Measurements from ENCODE around the gene OR51V1. TPM values are rescaled to one million over a fixed set of nuclear protein-coding genes. Genes with fewer than 3 reads are reported as not detected.

The OR51V1 gene
- total and polyA plus RNA-seq, 2 of the 4 experiments (the other 2 are of a cell fraction): not detected

- intact Hi-C loops (cut with micrococcal nuclease) (no loop called here), in situ Hi-C loops (cut with MboI; ENCODE audit: low sequenced_read_pairs) (no loop called here)
These were observed 48.7 kb downstream of the OR51V1 start for GRCh38 chr11:5151713-5152153.

More at GRCh38 chr11:5151713-5152153, 48.7 kb downstream of the OR51V1 start:
- dilution Hi-C loops (cut with HindIII; ENCODE audit: low sequenced_read_pairs, unreplicated experiment): no loop called here
- no peaks in the 10 kb centered on the region for H3K9me3 ChIP-seq (ENCODE audit: control insufficient read depth, insufficient read depth, low read length)
- no peak overlapping the region for H3K23ac ChIP-seq (ENCODE audit: low read depth, low read length)
- H3K79me1 ChIP-seq (ENCODE audit: low read depth in 1 of 2, low read length in 2 of 2): no peaks in the 10 kb centered on the region
- no peak overlapping the region for H3K56ac ChIP-seq (ENCODE audit: extremely low read depth, insufficient read depth, low read length)
- H3K27me3 ChIP-seq (ENCODE audit: control insufficient read depth, insufficient read depth, low read length): no peaks in the 10 kb centered on the region; the same call in 1 of the 2 replicates
- no peak overlapping the region for H4K5ac ChIP-seq (ENCODE audit: low read depth, low read length)
- no peak overlapping the region for H2BK5ac ChIP-seq (ENCODE audit: low read depth, low read length, poor library complexity, severe bottlenecking)
- H3K9ac ChIP-seq (ENCODE audit: low read depth, low read length): no peak overlapping the region
- ChIA-PET CTCF (no interaction called here), POLR2A (ENCODE audit: unreplicated experiment) (no interaction called here)
- no peak overlapping the region for H3K4me3 ChIP-seq (ENCODE audit: insufficient read depth, low read depth, low read length)
- H3K14ac ChIP-seq (replicated peaks; ENCODE audit: low read depth, low read length): no peak overlapping the region
- ATAC-seq (ENCODE audit: low read depth) (no peak), DNase-seq (no peak)
- no peak overlapping the region for H3K4ac ChIP-seq (ENCODE audit: low read depth, low read length)
- no peaks in the 10 kb centered on the region for H3K4me1 ChIP-seq (ENCODE audit: control insufficient read depth, insufficient read depth, low read length)
- H2AFZ ChIP-seq (replicated peaks; ENCODE audit: low read length, poor library complexity): no peak overlapping the region
- no peak overlapping the region for H4K8ac ChIP-seq (ENCODE audit: low read depth in 2 of 2, low read length in 2 of 2)
- BruUV-seq (replicated peaks): no TSS peak
- no peaks in the 10 kb centered on the region for H3K9me1 ChIP-seq (ENCODE audit: insufficient read depth, low read length)
- no peak overlapping the region for H2AK9ac ChIP-seq (replicated peaks; ENCODE audit: low read depth, low read length, poor library complexity)
- H3K4me2 ChIP-seq (ENCODE audit: low read depth, low read length): no peak overlapping the region
- H4K20me1 ChIP-seq (ENCODE audit: insufficient read depth, low read length): no peaks in the 10 kb centered on the region
- no peak overlapping the region for H2AK5ac ChIP-seq (ENCODE audit: low read depth, low read length)
- no peak overlapping the region for H2BK15ac ChIP-seq (ENCODE audit: low read depth, low read length)
- H2BK20ac ChIP-seq (ENCODE audit: low read depth, low read length): no peak overlapping the region
- no peak overlapping the region for H3K18ac ChIP-seq (ENCODE audit: low read depth, low read length)
- no peak overlapping the region for H4K91ac ChIP-seq (ENCODE audit: insufficient read depth, low read depth, low read length)
- H3K27ac ChIP-seq (ENCODE audit: insufficient read depth, low read length): no peak overlapping the region
- WGBS, 2 experiments (ENCODE audit: extremely low coverage in 2 of 2, insufficient read length in 1 of 2): no CpG with 5 or more reads among the region's 3 CpGs
- H3K36me3 ChIP-seq (ENCODE audit: control insufficient read depth, insufficient read depth, low read length): no peaks in the 10 kb centered on the region
- H2BK120ac ChIP-seq (ENCODE audit: low read depth, low read length): no peak overlapping the region
- no peak for TF ChIP-seq BHLHE40 (IDR thresholded peaks at IDR 0.05; ENCODE audit: low read depth, low read length)
- no peak for TF ChIP-seq CHD1 (IDR thresholded peaks at IDR 0.05; ENCODE audit: low read depth, low read length)
- TF ChIP-seq NFE2L2 (IDR thresholded peaks at IDR 0.05; ENCODE audit: low read depth, low read length): no peak
- TF ChIP-seq SMC3 (IDR thresholded peaks at IDR 0.05; ENCODE audit: low read depth, low read length): no peak

Other genes starting within 250 kb of the OR51V1 start
- not detected in 2 replicates for gene OR51A2, start 245.0 kb downstream of the OR51V1 start, total RNA-seq (2012; rRNA removed)
- gene OR51A2, start 245.0 kb downstream of the OR51V1 start, polyA plus RNA-seq (2012; rRNA removed): not detected in 2 replicates
- gene OR51L1, start 205.8 kb downstream of the OR51V1 start, total RNA-seq (2012; rRNA removed): not detected in 2 replicates
- not detected in 2 replicates for gene OR51L1, start 205.8 kb downstream of the OR51V1 start, polyA plus RNA-seq (2012; rRNA removed)
- gene OR52J3, start 154.2 kb downstream of the OR51V1 start, total RNA-seq (2012; rRNA removed): not detected in 2 replicates
- gene OR52J3, start 154.2 kb downstream of the OR51V1 start, polyA plus RNA-seq (2012; rRNA removed): not detected in 2 replicates
- not detected in 2 replicates for gene OR52E2, start 141.1 kb downstream of the OR51V1 start, total RNA-seq (2012; rRNA removed)
- not detected in 2 replicates for gene OR52E2, start 141.1 kb downstream of the OR51V1 start, polyA plus RNA-seq (2012; rRNA removed)
- not detected in 2 replicates for gene OR52E1, start 131.1 kb downstream of the OR51V1 start, total RNA-seq (2012; rRNA removed)
- not detected in 2 replicates for gene OR52E1, start 131.1 kb downstream of the OR51V1 start, polyA plus RNA-seq (2012; rRNA removed)
- gene OR52A5, start 62.3 kb downstream of the OR51V1 start, total RNA-seq (2012; rRNA removed): not detected in 2 replicates
- not detected in 2 replicates for gene OR52A5, start 62.3 kb downstream of the OR51V1 start, polyA plus RNA-seq (2012; rRNA removed)
- not detected in 2 replicates for gene OR52A1, start 45.9 kb downstream of the OR51V1 start, total RNA-seq (2012; rRNA removed)
- gene OR52A1, start 45.9 kb downstream of the OR51V1 start, polyA plus RNA-seq (2012; rRNA removed): not detected in 2 replicates
- gene HBB, start 26.4 kb upstream of the OR51V1 start, total RNA-seq (2012; rRNA removed): not detected in 2 replicates
- gene HBB, start 26.4 kb upstream of the OR51V1 start, polyA plus RNA-seq (2012; rRNA removed): 0.24 TPM in 1 of 2 replicates, not detected in the other
- 3.1 and 6.3 TPM in 2 replicates for gene HBD, start 33.8 kb upstream of the OR51V1 start, total RNA-seq (2012; rRNA removed)
- 10.7 and 12.0 TPM in 2 replicates for gene HBD, start 33.8 kb upstream of the OR51V1 start, polyA plus RNA-seq (2012; rRNA removed)
- not detected in 2 replicates for gene HBG1, start 49.2 kb upstream of the OR51V1 start, total RNA-seq (2012; rRNA removed)
- gene HBG1, start 49.2 kb upstream of the OR51V1 start, polyA plus RNA-seq (2012; rRNA removed): not detected in 2 replicates
- gene HBG2, start 54.1 kb upstream of the OR51V1 start, total RNA-seq (2012; rRNA removed): 0.54 TPM in 1 of 2 replicates, not detected in the other
- 1.7 TPM in 1 of 2 replicates, not detected in the other for gene HBG2, start 54.1 kb upstream of the OR51V1 start, polyA plus RNA-seq (2012; rRNA removed)
- gene HBE1, start 69.3 kb upstream of the OR51V1 start, total RNA-seq (2012; rRNA removed): 1.4 and 3.2 TPM in 2 replicates
- gene HBE1, start 69.3 kb upstream of the OR51V1 start, polyA plus RNA-seq (2012; rRNA removed): 7.7 and 12.7 TPM in 2 replicates
- gene OR51B4, start 101.3 kb upstream of the OR51V1 start, total RNA-seq (2012; rRNA removed): not detected in 2 replicates
- gene OR51B4, start 101.3 kb upstream of the OR51V1 start, polyA plus RNA-seq (2012; rRNA removed): 0.11 TPM in 1 of 2 replicates, not detected in the other
- not detected in 2 replicates for gene OR51B2, start 123.6 kb upstream of the OR51V1 start, total RNA-seq (2012; rRNA removed)
- gene OR51B2, start 123.6 kb upstream of the OR51V1 start, polyA plus RNA-seq (2012; rRNA removed): not detected in 2 replicates
- gene OR51B5, start 142.8 kb upstream of the OR51V1 start, total RNA-seq (2012; rRNA removed): 0.54 and 0.56 TPM in 2 replicates
- 0.09 and 0.29 TPM in 2 replicates for gene OR51B5, start 142.8 kb upstream of the OR51V1 start, polyA plus RNA-seq (2012; rRNA removed)
- not detected in 2 replicates for gene OR51B6, start 150.8 kb upstream of the OR51V1 start, total RNA-seq (2012; rRNA removed)
- not detected in 2 replicates for gene OR51B6, start 150.8 kb upstream of the OR51V1 start, polyA plus RNA-seq (2012; rRNA removed)
- 0.54 and 0.56 TPM in 2 replicates for gene OR51M1, start 183.1 kb upstream of the OR51V1 start, total RNA-seq (2012; rRNA removed)
- 0.67 and 0.87 TPM in 2 replicates for gene OR51M1, start 183.1 kb upstream of the OR51V1 start, polyA plus RNA-seq (2012; rRNA removed)
- not detected in 2 replicates for gene OR51Q1, start 221.4 kb upstream of the OR51V1 start, total RNA-seq (2012; rRNA removed)
- not detected in 2 replicates for gene OR51Q1, start 221.4 kb upstream of the OR51V1 start, polyA plus RNA-seq (2012; rRNA removed)
- not detected in 2 replicates for gene OR51I1, start 240.8 kb upstream of the OR51V1 start, total RNA-seq (2012; rRNA removed)
- not detected in 2 replicates for gene OR51I1, start 240.8 kb upstream of the OR51V1 start, polyA plus RNA-seq (2012; rRNA removed)
- gene OR51I2, start 248.6 kb upstream of the OR51V1 start, total RNA-seq (2012; rRNA removed): not detected in 2 replicates
- not detected in 2 replicates for gene OR51I2, start 248.6 kb upstream of the OR51V1 start, polyA plus RNA-seq (2012; rRNA removed)

Data from IMR-90 (cell line).